HL-60 (cell line): Measurements from ENCODE around the gene EOGT.

Experiments used
- CTCF ChIP-seq: IDR thresholded peaks from one replicate; pipeline ENCODE4 v1.5.1; 2011; ENCODE audit warnings: low read length, control low read depth, inconsistent platforms; ENCODE audit not compliant: insufficient read depth
- GABPA ChIP-seq: IDR thresholded peaks from 2 replicates; pipeline ENCODE4 v1.6.1; 2012; ENCODE audit warnings: low read depth
- POLR2AphosphoS5 ChIP-seq: IDR thresholded peaks from 2 replicates; pipeline ENCODE4 v1.6.1; 2012; ENCODE audit warnings: low read depth
- REST ChIP-seq: IDR thresholded peaks from 2 replicates; pipeline ENCODE4 v1.6.1; 2012; ENCODE audit warnings: low read depth; ENCODE audit not compliant: insufficient replicate concordance
- SPI1 ChIP-seq: IDR thresholded peaks from 2 replicates; pipeline ENCODE4 v1.6.1; 2012; ENCODE audit warnings: low read depth, mild to moderate bottlenecking, borderline replicate concordance

- TF ChIP-seq CTCF (no peak), POLR2AphosphoS5 (no peak), REST (no peak), GABPA (no peak), SPI1 (no peak)
Observed at GRCh38 chr3:69031635-69032034, 18.2 kb upstream of the EOGT start.
